ENCODE results near the gene TARBP1.
A peak's percentile ranks its signal among the peaks of the same experiment; 100 is the strongest.
"Not testable (repeated sequence)": the region's sequence is repeated elsewhere in the genome, so short reads cannot be mapped to it uniquely, and the experiment has no call there.

TARBP1 gene

DNA sequence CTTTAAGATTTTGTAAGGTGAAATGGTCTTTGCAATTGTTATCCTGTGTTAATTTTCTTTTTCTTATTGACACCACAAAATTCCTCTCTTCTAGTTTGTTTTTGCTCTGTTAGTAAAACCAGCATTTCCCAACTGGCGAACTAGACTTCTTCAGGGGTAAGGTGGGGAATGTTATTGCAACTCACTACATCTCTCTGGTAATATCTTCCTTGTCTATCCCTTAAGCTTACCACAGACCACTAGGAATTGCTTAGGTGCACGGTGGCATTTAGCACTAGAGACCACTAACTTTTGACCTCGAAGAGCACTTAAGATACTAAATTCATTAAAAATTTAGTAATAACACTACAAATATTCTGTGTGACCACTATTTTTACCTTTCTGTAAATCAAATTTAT, 109.9 kb downstream of the TARBP1 start:
- DNase-seq (ENCODE audit: low read depth) = no peak
- no peak overlapping the region for H3K4me3 ChIP-seq (ENCODE audit: low read depth, low read length)
- TF ChIP-seq, protein P1, sequence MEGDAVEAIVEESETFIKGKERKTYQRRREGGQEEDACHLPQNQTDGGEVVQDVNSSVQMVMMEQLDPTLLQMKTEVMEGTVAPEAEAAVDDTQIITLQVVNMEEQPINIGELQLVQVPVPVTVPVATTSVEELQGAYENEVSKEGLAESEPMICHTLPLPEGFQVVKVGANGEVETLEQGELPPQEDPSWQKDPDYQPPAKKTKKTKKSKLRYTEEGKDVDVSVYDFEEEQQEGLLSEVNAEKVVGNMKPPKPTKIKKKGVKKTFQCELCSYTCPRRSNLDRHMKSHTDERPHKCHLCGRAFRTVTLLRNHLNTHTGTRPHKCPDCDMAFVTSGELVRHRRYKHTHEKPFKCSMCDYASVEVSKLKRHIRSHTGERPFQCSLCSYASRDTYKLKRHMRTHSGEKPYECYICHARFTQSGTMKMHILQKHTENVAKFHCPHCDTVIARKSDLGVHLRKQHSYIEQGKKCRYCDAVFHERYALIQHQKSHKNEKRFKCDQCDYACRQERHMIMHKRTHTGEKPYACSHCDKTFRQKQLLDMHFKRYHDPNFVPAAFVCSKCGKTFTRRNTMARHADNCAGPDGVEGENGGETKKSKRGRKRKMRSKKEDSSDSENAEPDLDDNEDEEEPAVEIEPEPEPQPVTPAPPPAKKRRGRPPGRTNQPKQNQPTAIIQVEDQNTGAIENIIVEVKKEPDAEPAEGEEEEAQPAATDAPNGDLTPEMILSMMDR (IDR thresholded peaks at IDR 0.05; ENCODE audit: control insufficient read depth, extremely low read depth, insufficient read depth) = no peak

DNA sequence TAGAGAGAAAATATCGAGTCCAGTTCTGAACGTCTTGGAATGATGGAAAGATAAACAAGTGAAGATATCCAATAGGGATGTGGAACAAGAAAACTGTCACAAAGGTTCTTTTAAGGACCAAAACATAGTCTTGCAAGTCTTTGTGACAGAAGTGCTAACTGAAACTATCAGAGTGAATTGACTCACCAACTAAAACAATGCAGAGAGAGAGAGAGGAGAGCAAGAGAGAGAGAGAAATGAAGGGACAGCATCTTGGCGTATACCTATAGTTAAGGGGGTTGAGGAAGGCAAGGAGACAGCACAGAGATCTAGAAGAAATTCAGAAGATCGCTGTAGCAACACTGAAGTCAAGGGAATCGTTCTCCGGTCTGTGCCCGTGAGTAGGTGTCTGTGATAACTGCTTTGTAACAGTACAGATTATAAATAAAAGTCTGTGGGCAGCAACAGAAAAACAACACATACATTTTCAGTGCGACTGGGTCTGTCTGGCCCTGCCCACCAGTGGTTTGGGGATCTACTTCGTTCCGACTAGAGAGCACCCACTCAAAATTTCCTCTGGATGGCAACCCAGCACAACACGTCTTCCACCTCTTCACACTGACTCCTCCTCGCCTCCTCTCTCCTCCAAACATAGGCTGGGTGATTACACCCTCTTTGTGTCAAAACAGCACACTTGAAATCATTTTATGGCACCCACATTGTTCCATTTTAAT, 110.5 kb downstream of the TARBP1 start:
- no peak for DNase-seq (ENCODE audit: low read depth)
- TF ChIP-seq, protein P1 (IDR thresholded peaks at IDR 0.05; ENCODE audit: control insufficient read depth, extremely low read depth, insufficient read depth) = no peak
- no peak overlapping the region for H3K4me3 ChIP-seq (ENCODE audit: low read depth, low read length)

DNA sequence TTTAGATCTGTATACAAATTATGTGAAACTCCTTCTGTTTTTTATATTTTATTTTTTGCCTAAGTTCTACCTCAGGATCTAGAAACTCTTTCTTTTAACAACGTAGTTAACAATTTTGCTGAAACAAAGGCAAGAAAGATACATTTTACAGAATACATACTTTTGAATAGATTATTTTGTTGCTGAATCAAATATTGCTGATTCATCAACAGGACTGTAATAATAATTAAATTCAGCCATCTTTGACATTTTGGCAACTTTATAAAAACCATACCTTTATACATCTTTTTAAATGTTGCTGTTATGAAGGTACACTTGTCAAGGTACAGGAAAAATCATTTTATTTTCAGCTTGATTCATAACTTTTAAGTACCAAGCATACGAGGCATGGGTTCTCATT, 116.4 kb downstream of the TARBP1 start:
- no peak overlapping the region for H3K4me3 ChIP-seq (ENCODE audit: low read depth, low read length)
- TF ChIP-seq, protein P1 (IDR thresholded peaks at IDR 0.05; ENCODE audit: control insufficient read depth, extremely low read depth, insufficient read depth) = no peak
- no peak for DNase-seq (ENCODE audit: low read depth)

DNA sequence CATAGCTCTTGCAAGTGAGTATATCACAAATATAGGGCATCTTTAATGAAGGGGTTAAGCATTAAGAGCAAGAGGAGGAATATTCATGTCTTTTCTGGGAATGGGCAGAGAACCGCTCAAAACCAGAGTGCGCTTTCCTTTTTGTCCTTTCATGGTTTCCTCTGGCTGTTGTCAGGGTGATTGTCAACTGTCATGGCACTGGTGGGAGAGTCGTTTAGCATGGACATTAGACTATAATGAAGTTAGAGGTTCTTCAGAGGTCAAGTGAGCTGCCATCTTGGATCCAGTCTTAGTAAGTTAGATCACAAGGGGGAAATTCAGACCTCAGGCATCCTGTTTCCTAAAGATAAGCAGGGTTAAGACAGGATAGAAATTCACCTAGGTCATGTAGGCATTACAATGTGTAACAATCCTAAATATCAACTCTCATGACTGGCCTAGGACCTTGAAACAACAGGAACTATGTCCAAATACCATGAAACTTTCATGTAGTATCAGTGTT, 117.8 kb downstream of the TARBP1 start:
- H3K4me3 ChIP-seq (ENCODE audit: low read depth, low read length) = no peak overlapping the region
- no peak for DNase-seq (ENCODE audit: low read depth)
- TF ChIP-seq, protein P1 (IDR thresholded peaks at IDR 0.05; ENCODE audit: control insufficient read depth, extremely low read depth, insufficient read depth) = no peak

DNA sequence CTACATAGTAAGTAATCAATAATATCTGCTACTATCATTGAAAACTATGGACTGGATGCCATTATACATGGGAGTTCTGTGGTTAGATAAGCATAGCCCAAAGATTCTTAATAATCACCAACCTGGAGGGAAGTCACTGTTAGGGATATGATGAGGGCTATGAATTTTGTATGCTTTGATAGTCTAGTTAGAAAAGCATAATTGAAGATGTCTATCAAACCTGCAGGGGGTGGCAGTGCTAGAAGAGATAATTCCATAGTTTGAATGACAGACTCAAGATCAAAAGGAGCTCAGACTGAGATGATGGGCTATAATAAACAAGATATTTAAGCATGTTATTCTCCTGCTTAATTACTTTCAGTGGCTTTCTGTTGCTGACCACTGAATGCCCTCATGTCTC, 121.1 kb downstream of the TARBP1 start:
- peak overlapping the region; percentile 49 for H3K4me3 ChIP-seq (ENCODE audit: low read depth, low read length)

DNA sequence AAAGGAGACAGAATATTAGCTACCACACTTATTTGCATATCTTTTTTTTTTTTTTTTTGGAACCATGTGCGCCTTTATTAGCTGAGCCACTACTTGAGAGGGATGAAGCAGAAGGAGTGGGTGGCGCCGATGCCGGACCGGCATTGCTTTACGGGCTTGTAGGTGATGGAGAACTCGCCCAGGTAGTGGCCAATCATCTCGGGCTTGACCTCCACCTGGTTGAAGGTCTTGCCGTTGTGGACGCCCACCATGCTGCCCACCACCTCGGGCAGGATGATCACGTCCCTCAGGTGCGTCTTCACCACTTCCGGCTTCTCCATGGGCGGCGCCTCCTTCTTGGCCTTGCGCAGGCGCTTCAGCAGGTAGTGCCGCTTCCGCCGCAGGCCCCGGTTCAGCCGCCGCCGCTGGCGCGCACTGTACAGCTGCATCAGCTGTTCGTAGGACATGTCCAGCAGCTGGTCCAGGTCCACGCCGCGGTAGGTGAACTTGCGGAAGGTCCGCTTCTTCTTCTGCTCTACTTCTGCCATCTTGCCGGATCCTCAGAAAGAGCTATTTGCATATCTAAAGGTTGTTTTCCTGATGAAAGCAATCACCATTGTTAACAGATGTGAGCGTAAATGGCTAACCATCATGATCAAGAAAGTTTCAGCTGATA, 122.2 kb downstream of the TARBP1 start:
- not testable (repeated sequence) for DNase-seq (ENCODE audit: low read depth)
- peak overlapping the region; percentile 49 for H3K4me3 ChIP-seq (ENCODE audit: low read depth, low read length)

More for the DNA sequence above, 121.1 kb downstream of the TARBP1 start:
- TF ChIP-seq, protein P1 (IDR thresholded peaks at IDR 0.05; ENCODE audit: control insufficient read depth, extremely low read depth, insufficient read depth) = no peak
- DNase-seq (ENCODE audit: low read depth) = no peak

DNA sequence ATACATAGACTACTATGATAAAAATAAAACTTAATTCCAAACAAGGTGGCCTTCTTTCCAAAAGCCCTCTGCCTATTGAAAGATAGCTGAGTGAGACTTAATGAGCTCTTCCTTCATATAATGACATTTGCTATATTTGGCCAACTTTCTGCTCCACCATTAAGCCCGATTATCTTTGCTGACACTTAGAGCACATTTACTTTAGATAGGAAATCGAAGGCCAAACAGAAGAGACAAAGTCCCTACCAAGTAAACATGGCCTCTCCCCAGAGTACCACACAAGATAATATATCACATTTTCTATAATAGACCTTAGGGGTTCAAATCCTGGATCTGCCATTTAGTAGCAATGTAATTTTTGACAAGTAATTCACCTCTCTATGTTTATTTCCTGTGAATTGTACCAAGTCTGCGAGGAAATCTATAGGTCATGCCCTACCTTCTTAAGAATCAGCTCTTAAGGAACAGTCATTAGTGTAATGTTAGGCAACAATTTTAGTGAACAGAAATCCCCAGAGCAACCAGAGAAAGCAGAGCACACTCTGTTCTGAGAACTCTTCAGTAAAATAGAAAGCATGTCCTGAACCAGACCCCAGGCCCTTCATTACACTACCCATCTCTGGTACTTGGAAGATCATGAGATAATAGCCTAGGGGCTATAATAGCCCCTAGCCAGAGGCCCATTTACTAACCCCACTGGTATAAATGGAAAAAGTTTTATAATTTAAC, 123.0 kb downstream of the TARBP1 start:
- no peak overlapping the region for H3K4me3 ChIP-seq (ENCODE audit: low read depth, low read length)
- TF ChIP-seq, protein P1 (IDR thresholded peaks at IDR 0.05; ENCODE audit: control insufficient read depth, extremely low read depth, insufficient read depth) = no peak
- no peak for DNase-seq (ENCODE audit: low read depth)

Measured in LNCaP clone FGC (cell line).